SK-N-SH (cell line): ENCODE measurements around the gene MYRF. TPM values are rescaled to one million over a fixed set of nuclear protein-coding genes. Genes with fewer than 3 reads are reported as not detected.

Experiments used
- CTCF ChIA-PET: fragments of 300-600, 350-600 bp; formaldehyde crosslinking; extraction: SDS; loops from one replicate; lab custom pipeline; 2021; lab: Yijun Ruan, JAX
- POLR2A ChIA-PET: fragments of 350-600 bp; sonication (Branson Sonifier 250); formaldehyde crosslinking; extraction: SDS; loops from one replicate; lab custom pipeline; 2020; ENCODE audit warnings: antibody characterized with exemption, inconsistent platforms; lab: Yijun Ruan, JAX
- DNase-seq: peaks from one replicate; pipeline ENCODE4 v3.0.0; 2012
- H2AFZ ChIP-seq: fragments of 200-600 bp; sonication (generic); 2 replicates; pipeline ENCODE4 v1.8.1; 2016; ENCODE audit warnings: antibody characterized with exemption, mild to moderate bottlenecking, low read depth
- H3F3A ChIP-seq: fragments of 200-600 bp; sonication (generic); replicated peaks from 2 replicates; pipeline ENCODE3; 2016; ENCODE audit warnings: antibody characterized with exemption, mild to moderate bottlenecking; ENCODE audit not compliant: insufficient read depth
- H3K27ac ChIP-seq, 2 experiments: fragments of 200-500 bp in 1 of 2; fragments of 200-600 bp in 1 of 2; sonication (Bioruptor generic) in 1 of 2; sonication (generic), shearing (Covaris generic) in 1 of 2; 2 replicates each; pipeline versions ENCODE4 v1.5.1 to v1.6.1; 2014 to 2016; ENCODE audit warnings: low read depth in 2 of 2, inconsistent platforms in 1 of 2, low read length in 1 of 2, mild to moderate bottlenecking in 1 of 2, mixed read lengths in 1 of 2
- H3K27me3 ChIP-seq: fragments of 200-600 bp; sonication (generic), shearing (Covaris generic); 2 replicates; pipeline ENCODE4 v1.6.1; 2016; ENCODE audit warnings: mixed run types; ENCODE audit not compliant: insufficient read depth
- H3K36me3 ChIP-seq, 2 experiments: fragments of 200-500 bp in 1 of 2; fragments of 200-600 bp in 1 of 2; sonication (Bioruptor generic) in 1 of 2; sonication (generic) in 1 of 2; replicated peaks in 1 of 2; 2 replicates each; pipeline versions ENCODE3 to v1.5.1; 2014 to 2016; ENCODE audit warnings: low read length in 1 of 2, mild to moderate bottlenecking in 1 of 2; ENCODE audit not compliant: insufficient read depth in 2 of 2, control insufficient read depth in 1 of 2
- H3K4me1 ChIP-seq, 2 experiments: fragments of 200-500 bp in 1 of 2; fragments of 200-600 bp in 1 of 2; sonication (Bioruptor generic) in 1 of 2; sonication (generic), shearing (Covaris generic) in 1 of 2; 2 replicates each; pipeline versions ENCODE4 v1.5.1 to v1.6.1; 2014 to 2016; ENCODE audit warnings: low read depth in 1 of 2, low read length in 1 of 2, mixed run types in 1 of 2; ENCODE audit not compliant: insufficient read depth in 2 of 2, control insufficient read depth in 1 of 2
- H3K4me2 ChIP-seq: fragments of 200-600 bp; sonication (generic), shearing (Covaris generic); 2 replicates; pipeline ENCODE4 v1.6.1; 2017; ENCODE audit warnings: mixed run types
- H3K4me3 ChIP-seq, 2 experiments: fragments of 200-500 bp in 1 of 2; fragments of 200-600 bp in 1 of 2; sonication (Bioruptor generic) in 1 of 2; sonication (generic), shearing (Covaris generic) in 1 of 2; 2 replicates each; pipeline versions ENCODE4 v1.5.1 to v1.8.1; 2014 to 2016; ENCODE audit warnings: low read depth in 2 of 2, inconsistent platforms in 1 of 2, low read length in 1 of 2, mild to moderate bottlenecking in 1 of 2, mixed read lengths in 1 of 2, moderate library complexity in 1 of 2
- H3K79me2 ChIP-seq: fragments of 200-600 bp; sonication (generic); 2 replicates; pipeline ENCODE4 v1.8.1; 2017; ENCODE audit warnings: mild to moderate bottlenecking; ENCODE audit not compliant: insufficient read depth
- H3K9ac ChIP-seq: fragments of 200-600 bp; sonication (generic); 2 replicates; pipeline ENCODE4 v1.6.1; 2017; ENCODE audit warnings: mixed run types
- H3K9me2 ChIP-seq: fragments of 200-600 bp; sonication (generic); 2 replicates; pipeline ENCODE4 v1.6.1; 2017; ENCODE audit warnings: mixed run types
- H3K9me3 ChIP-seq: fragments of 200-600 bp; sonication (generic); 2 replicates; pipeline ENCODE4 v1.6.1; 2017; ENCODE audit warnings: mixed run types, mild to moderate bottlenecking, moderate library complexity
- H4K20me1 ChIP-seq: fragments of 200-600 bp; sonication (generic); 2 replicates; pipeline ENCODE4 v1.6.1; 2017; ENCODE audit warnings: mild to moderate bottlenecking, mixed run types; ENCODE audit not compliant: insufficient read depth
- ELF1 ChIP-seq: IDR thresholded peaks from 2 replicates; pipeline ENCODE4 v1.4.0; 2012
- EP300 ChIP-seq, 2 experiments: IDR thresholded peaks; 2 replicates each; pipeline versions ENCODE4 v1.4.0 to v1.6.1; 2012; ENCODE audit warnings: borderline replicate concordance in 1 of 2, low read depth in 1 of 2, low read length in 1 of 2
- FOSL2 ChIP-seq: IDR thresholded peaks from 2 replicates; pipeline ENCODE4 v1.4.0; 2012; ENCODE audit warnings: low read depth, mild to moderate bottlenecking, moderate library complexity, borderline replicate concordance
- FOXJ3 ChIP-seq: sonication (generic); formaldehyde crosslinking; IDR thresholded peaks from 2 replicates; pipeline ENCODE4 v1.5.1; 2020; ENCODE audit warnings: mild to moderate bottlenecking, missing genetic modification reagents
- GATA2 ChIP-seq: sonication (generic); formaldehyde crosslinking; IDR thresholded peaks from 2 replicates; pipeline ENCODE4 v1.5.0; 2020; ENCODE audit warnings: mild to moderate bottlenecking, missing genetic modification reagents
- MXI1 ChIP-seq: IDR thresholded peaks from 2 replicates; pipeline ENCODE4 v1.6.1; 2012; ENCODE audit warnings: mild to moderate bottlenecking, low read depth, low read length, improper control_type of control experiment
- NRF1 ChIP-seq: IDR thresholded peaks from 2 replicates; pipeline ENCODE4 v1.6.1; 2012; ENCODE audit warnings: low read depth, mild to moderate bottlenecking, low read length
- RAD21 ChIP-seq: IDR thresholded peaks from 2 replicates; pipeline ENCODE4 v1.6.1; 2012; ENCODE audit warnings: mild to moderate bottlenecking, low read length
- RCOR1 ChIP-seq: fragments of 150-350 bp; IDR thresholded peaks from 2 replicates; pipeline ENCODE4 v1.6.1; 2017; ENCODE audit warnings: antibody characterized with exemption, low read length
- RFX5 ChIP-seq: IDR thresholded peaks from 2 replicates; pipeline ENCODE4 v1.6.1; 2012; ENCODE audit warnings: mild to moderate bottlenecking, improper control_type of control experiment, low read length
- SMC3 ChIP-seq: IDR thresholded peaks from 2 replicates; pipeline ENCODE4 v1.6.1; 2012; ENCODE audit warnings: low read depth, low read length, improper control_type of control experiment
- TAF1 ChIP-seq: IDR thresholded peaks from 2 replicates; pipeline ENCODE4 v1.6.1; 2012; ENCODE audit warnings: low read depth, mild to moderate bottlenecking, low read length, moderate library complexity, borderline replicate concordance
- TCF12 ChIP-seq: IDR thresholded peaks from 2 replicates; pipeline ENCODE4 v1.4.0; 2012
- WGBS: methylation state at CpG from one replicate; pipeline ENCODE4 v1.1.6; 2017; ENCODE audit warnings: low lambda C conversion rate; 5-methylcytosine and 5-hydroxymethylcytosine counted together
- polyA plus RNA-seq, 3 experiments: library from polyadenylated mRNA; depleted of rRNA; stranded (reverse); fragments of >200 nt; gene quantifications; 2 replicates each; pipeline ENCODE4 v1.2.3, GENCODE V29; 2012
- TF ChIP-seq, protein P1 (sequence below): fragments of 150-350 bp; IDR thresholded peaks from 2 replicates; pipeline ENCODE4 v1.6.1; 2017; ENCODE audit warnings: antibody characterized with exemption, low read length, low read depth, borderline replicate concordance
- TF ChIP-seq, protein P2 (sequence below): fragments of 200-600 bp; sonication (generic); IDR thresholded peaks from 2 replicates; pipeline ENCODE4 v1.6.1; 2017; ENCODE audit warnings: antibody characterized with exemption, mild to moderate bottlenecking, moderate library complexity
- TF ChIP-seq, protein P3 (sequence below): IDR thresholded peaks from 2 replicates; pipeline ENCODE4 v1.4.0; 2012; ENCODE audit warnings: low read depth, borderline replicate concordance
- TF ChIP-seq, protein P4 (sequence below): fragments of 150-350 bp; IDR thresholded peaks from 2 replicates; pipeline ENCODE4 v1.6.1; 2016; ENCODE audit warnings: mild to moderate bottlenecking, low read depth, low read length
- TF ChIP-seq, protein P5 (sequence below): IDR thresholded peaks from 2 replicates; pipeline ENCODE4 v1.6.1; 2012; ENCODE audit warnings: mild to moderate bottlenecking, low read depth, low read length, moderate library complexity

The MYRF gene
- polyA plus RNA-seq, 1 of the 3 experiments (the other 2 are of a cell fraction), result 2.8 TPM

DNA sequence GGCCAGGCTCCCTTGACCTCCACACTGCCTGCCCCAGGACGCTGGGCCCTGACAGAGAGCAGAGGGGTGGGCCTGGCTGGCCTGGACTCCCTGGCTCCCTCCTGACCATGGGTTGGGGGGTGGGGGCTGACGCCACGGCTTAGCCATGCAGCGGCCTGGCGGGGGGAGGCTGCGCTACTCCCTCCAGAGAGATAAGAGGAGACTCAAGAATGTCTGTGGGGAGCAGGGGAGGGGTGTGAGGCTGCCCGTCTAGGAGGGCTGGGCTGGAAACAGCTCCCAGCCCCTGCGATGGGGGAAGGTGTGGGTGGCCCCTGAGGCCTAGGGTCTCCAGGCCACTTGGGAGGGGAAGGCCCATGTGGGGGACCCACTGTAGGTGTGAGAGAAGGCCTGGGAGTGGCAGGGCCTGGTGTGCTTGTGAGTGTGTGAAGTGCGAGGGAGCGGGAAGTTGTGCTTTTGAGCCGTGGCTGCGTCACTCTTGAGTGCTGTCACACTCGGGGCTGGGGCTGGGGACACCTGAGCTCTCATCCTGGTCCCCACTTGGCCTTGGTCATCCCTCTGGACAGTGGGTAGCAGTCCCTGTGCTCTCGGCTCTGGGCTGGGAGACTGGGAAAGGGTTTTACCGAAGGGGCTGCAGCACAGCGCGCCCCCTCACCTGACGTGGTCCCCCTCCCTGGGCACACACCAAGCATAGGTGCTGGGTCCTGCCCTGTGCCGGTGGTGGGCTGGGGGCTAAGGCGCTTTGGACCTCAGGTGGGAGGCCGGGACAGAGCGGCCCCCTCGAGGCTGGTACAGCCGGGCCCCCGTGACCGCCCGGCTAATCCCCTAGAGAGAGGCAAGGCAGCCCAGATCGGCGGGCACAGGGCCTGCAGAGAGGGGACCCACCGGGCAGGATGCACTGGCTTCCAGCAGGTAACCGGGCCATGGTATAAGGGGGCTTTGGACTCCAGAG, 2.4 kb downstream of the MYRF start:
- H3K9ac ChIP-seq, result no peak overlapping the region
- H2AFZ ChIP-seq, result no peak overlapping the region
- H3K4me2 ChIP-seq, result no peak overlapping the region
- ChIA-PET CTCF (interaction anchor here (2.2 to 14.3 kb wide), 3 partner anchors 7 to 35 kb away, joined by 6 to 140 read pairs (median 81); partner anchors contain the start of genes FEN1 and TMEM258), POLR2A (interaction anchor here (0.6 kb wide), 1 partner anchor 38 kb away, joined by 3 read pairs; no protein-coding TSS in a partner anchor)
- WGBS, result 90% methylated on average over 15 of the region's 31 CpGs
- no peaks in the 10 kb centered on the region for H3K27me3 ChIP-seq
- H3K36me3 ChIP-seq, result no peaks in the 10 kb centered on the region
- TF ChIP-seq, protein P1, sequence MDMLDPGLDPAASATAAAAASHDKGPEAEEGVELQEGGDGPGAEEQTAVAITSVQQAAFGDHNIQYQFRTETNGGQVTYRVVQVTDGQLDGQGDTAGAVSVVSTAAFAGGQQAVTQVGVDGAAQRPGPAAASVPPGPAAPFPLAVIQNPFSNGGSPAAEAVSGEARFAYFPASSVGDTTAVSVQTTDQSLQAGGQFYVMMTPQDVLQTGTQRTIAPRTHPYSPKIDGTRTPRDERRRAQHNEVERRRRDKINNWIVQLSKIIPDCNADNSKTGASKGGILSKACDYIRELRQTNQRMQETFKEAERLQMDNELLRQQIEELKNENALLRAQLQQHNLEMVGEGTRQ, result no peak
- TF ChIP-seq NRF1 (no peak), MXI1 (no peak), RCOR1 (no peak), FOXJ3 (CRISPR knock-in tag) (no peak), RFX5 (no peak), GATA2 (CRISPR knock-in tag) (no peak), TCF12 (no peak), SMC3 (no peak), FOSL2 (no peak), ELF1 (no peak), EP300 (IDR thresholded peaks at IDR 0.05; ENCODE audit: borderline replicate concordance in 1 of 2, low read depth in 1 of 2, low read length in 1 of 2) (no peak), TAF1 (no peak), RAD21 (no peak)
- TF ChIP-seq, protein P2, sequence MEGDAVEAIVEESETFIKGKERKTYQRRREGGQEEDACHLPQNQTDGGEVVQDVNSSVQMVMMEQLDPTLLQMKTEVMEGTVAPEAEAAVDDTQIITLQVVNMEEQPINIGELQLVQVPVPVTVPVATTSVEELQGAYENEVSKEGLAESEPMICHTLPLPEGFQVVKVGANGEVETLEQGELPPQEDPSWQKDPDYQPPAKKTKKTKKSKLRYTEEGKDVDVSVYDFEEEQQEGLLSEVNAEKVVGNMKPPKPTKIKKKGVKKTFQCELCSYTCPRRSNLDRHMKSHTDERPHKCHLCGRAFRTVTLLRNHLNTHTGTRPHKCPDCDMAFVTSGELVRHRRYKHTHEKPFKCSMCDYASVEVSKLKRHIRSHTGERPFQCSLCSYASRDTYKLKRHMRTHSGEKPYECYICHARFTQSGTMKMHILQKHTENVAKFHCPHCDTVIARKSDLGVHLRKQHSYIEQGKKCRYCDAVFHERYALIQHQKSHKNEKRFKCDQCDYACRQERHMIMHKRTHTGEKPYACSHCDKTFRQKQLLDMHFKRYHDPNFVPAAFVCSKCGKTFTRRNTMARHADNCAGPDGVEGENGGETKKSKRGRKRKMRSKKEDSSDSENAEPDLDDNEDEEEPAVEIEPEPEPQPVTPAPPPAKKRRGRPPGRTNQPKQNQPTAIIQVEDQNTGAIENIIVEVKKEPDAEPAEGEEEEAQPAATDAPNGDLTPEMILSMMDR, result no peak
- TF ChIP-seq, protein P3, sequence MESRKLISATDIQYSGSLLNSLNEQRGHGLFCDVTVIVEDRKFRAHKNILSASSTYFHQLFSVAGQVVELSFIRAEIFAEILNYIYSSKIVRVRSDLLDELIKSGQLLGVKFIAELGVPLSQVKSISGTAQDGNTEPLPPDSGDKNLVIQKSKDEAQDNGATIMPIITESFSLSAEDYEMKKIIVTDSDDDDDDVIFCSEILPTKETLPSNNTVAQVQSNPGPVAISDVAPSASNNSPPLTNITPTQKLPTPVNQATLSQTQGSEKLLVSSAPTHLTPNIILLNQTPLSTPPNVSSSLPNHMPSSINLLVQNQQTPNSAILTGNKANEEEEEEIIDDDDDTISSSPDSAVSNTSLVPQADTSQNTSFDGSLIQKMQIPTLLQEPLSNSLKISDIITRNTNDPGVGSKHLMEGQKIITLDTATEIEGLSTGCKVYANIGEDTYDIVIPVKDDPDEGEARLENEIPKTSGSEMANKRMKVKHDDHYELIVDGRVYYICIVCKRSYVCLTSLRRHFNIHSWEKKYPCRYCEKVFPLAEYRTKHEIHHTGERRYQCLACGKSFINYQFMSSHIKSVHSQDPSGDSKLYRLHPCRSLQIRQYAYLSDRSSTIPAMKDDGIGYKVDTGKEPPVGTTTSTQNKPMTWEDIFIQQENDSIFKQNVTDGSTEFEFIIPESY, result no peak
- TF ChIP-seq, protein P4, sequence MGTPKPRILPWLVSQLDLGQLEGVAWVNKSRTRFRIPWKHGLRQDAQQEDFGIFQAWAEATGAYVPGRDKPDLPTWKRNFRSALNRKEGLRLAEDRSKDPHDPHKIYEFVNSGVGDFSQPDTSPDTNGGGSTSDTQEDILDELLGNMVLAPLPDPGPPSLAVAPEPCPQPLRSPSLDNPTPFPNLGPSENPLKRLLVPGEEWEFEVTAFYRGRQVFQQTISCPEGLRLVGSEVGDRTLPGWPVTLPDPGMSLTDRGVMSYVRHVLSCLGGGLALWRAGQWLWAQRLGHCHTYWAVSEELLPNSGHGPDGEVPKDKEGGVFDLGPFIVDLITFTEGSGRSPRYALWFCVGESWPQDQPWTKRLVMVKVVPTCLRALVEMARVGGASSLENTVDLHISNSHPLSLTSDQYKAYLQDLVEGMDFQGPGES, result no peak
- TF ChIP-seq, protein P5, sequence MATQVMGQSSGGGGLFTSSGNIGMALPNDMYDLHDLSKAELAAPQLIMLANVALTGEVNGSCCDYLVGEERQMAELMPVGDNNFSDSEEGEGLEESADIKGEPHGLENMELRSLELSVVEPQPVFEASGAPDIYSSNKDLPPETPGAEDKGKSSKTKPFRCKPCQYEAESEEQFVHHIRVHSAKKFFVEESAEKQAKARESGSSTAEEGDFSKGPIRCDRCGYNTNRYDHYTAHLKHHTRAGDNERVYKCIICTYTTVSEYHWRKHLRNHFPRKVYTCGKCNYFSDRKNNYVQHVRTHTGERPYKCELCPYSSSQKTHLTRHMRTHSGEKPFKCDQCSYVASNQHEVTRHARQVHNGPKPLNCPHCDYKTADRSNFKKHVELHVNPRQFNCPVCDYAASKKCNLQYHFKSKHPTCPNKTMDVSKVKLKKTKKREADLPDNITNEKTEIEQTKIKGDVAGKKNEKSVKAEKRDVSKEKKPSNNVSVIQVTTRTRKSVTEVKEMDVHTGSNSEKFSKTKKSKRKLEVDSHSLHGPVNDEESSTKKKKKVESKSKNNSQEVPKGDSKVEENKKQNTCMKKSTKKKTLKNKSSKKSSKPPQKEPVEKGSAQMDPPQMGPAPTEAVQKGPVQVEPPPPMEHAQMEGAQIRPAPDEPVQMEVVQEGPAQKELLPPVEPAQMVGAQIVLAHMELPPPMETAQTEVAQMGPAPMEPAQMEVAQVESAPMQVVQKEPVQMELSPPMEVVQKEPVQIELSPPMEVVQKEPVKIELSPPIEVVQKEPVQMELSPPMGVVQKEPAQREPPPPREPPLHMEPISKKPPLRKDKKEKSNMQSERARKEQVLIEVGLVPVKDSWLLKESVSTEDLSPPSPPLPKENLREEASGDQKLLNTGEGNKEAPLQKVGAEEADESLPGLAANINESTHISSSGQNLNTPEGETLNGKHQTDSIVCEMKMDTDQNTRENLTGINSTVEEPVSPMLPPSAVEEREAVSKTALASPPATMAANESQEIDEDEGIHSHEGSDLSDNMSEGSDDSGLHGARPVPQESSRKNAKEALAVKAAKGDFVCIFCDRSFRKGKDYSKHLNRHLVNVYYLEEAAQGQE, result no peak
- H3K4me3 ChIP-seq, result no peak overlapping the region
- no peak overlapping the region for H3K27ac ChIP-seq
- H3K79me2 ChIP-seq, result no peaks in the 10 kb centered on the region
- no peaks in the 10 kb centered on the region for H3K9me2 ChIP-seq
- H3F3A ChIP-seq, result no peaks in the 10 kb centered on the region
- no peaks in the 10 kb centered on the region for H4K20me1 ChIP-seq
- H3K4me1 ChIP-seq, result peaks cover 9 to 11% of the 10 kb centered on the region in 2 experiments; a peak in 2 of 4 replicates
- no peaks in the 10 kb centered on the region for H3K9me3 ChIP-seq
- no peak for DNase-seq
